Erythroblast (primary cell): ENCODE data around the gene VPS25.

Experiments
- GATA1 ChIP-seq: IDR thresholded peaks from 2 replicates; pipeline ENCODE4 v1.6.1; 2011; ENCODE audit warnings: low read depth, mild to moderate bottlenecking, control low read depth, low read length, moderate library complexity
- POLR2A ChIP-seq: IDR thresholded peaks from 2 replicates; pipeline ENCODE4 v1.6.1; 2011; ENCODE audit warnings: mild to moderate bottlenecking, low read length

DNA sequence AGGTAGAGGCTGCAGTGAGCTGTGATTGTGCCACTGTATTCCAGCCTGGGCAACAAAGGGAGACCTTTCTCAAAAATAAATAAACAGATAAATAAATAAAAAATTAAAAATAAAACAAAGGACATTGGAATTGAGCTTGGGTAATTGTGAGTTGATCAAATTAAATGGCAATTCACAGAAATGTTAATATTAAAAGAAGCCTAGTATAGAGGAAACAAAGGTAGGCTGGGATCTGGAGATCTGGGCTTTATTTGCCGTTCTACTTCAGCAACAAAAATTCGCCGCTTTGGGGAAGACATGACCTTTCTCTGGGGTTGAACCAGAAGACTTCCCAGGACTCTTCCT lies 332 bp upstream of the VPS25 start:
- no peak for TF ChIP-seq POLR2A
- TF ChIP-seq GATA1, result no peak
